OCI-LY1 (cell line): ENCODE measurements around the gene PRM1.
"Not testable (repeated sequence)": the region's sequence is repeated elsewhere in the genome, so short reads cannot be mapped to it uniquely, and the experiment has no call there.

ENCODE experiments used
- EZH2 ChIP-seq: fragments of 200-600 bp; sonication (generic), shearing (Covaris generic); IDR thresholded peaks from 2 replicates; pipeline ENCODE4 v1.8.0; 2017; ENCODE audit warnings: borderline replicate concordance, mixed run types, mild to moderate bottlenecking, antibody characterized with exemption, low read length, moderate library complexity, mixed read lengths
- TF ChIP-seq, protein P1 (sequence below): fragments of 200-600 bp; sonication (generic), shearing (Covaris generic); IDR thresholded peaks from 2 replicates; pipeline ENCODE4 v1.5.1; 2017; ENCODE audit warnings: mild to moderate bottlenecking, antibody characterized with exemption, low read length, moderate library complexity, mixed read lengths

DNA sequence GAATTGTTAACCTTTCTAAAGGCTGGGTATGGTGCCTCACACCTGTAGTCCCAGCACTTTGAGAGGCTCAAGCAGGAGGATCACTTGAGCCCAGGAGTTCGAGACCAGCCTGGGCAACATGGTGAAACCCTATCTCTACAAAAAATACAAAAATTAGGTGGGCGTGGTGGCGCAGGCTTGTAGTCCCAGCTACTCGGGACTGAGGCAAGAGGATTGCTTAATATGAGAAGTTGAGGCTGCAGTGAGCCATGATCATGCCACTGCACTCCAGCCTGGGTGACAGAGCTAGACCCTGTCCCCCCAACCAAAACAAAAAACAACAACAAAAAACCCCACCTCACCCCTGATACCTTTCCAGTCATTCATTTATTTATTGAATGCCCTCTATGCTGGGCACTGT lies 8.6 kb upstream of the PRM1 start:
- TF ChIP-seq, protein P1, sequence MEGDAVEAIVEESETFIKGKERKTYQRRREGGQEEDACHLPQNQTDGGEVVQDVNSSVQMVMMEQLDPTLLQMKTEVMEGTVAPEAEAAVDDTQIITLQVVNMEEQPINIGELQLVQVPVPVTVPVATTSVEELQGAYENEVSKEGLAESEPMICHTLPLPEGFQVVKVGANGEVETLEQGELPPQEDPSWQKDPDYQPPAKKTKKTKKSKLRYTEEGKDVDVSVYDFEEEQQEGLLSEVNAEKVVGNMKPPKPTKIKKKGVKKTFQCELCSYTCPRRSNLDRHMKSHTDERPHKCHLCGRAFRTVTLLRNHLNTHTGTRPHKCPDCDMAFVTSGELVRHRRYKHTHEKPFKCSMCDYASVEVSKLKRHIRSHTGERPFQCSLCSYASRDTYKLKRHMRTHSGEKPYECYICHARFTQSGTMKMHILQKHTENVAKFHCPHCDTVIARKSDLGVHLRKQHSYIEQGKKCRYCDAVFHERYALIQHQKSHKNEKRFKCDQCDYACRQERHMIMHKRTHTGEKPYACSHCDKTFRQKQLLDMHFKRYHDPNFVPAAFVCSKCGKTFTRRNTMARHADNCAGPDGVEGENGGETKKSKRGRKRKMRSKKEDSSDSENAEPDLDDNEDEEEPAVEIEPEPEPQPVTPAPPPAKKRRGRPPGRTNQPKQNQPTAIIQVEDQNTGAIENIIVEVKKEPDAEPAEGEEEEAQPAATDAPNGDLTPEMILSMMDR: not testable (repeated sequence)
- not testable (repeated sequence) for TF ChIP-seq EZH2
